MCF 10A (cell line): ENCODE measurements around the gene HOXD10. TPM values are rescaled to one million over a fixed set of nuclear protein-coding genes. Genes with fewer than 3 reads are reported as not detected.

Source experiments
- BruUV-seq: library from RNA; stranded (reverse); fragments of 400-500 nt; replicated peaks from 2 replicates; lab custom pipeline; 2021; lab: Mats Ljungman, UMichigan
- CTCF ChIA-PET: fragments of 300-600 bp; sonication (Branson Sonifier 250); formaldehyde crosslinking; extraction: SDS; loops from one replicate; lab custom pipeline; 2021; ENCODE audit warnings: antibody characterized with exemption, inconsistent platforms; lab: Yijun Ruan, JAX
- POLR2A ChIA-PET: fragments of 300-600, 350-650 bp; sonication (Branson Sonifier 250); formaldehyde crosslinking; extraction: SDS; loops from one replicate; lab custom pipeline; 2020; ENCODE audit warnings: antibody characterized with exemption, inconsistent platforms; lab: Yijun Ruan, JAX
- DNase-seq: peaks from one replicate; pipeline ENCODE4 v3.0.0-alpha.2; 2018; ENCODE audit not compliant: unreplicated experiment
- H3K27ac Mint-ChIP-seq: one replicate; pipeline ENCODE4 v1.8.0; 2022; ENCODE audit warnings: mild to moderate bottlenecking, low read depth, mixed read lengths; ENCODE audit not compliant: unreplicated experiment
- H3K27me3 Mint-ChIP-seq: one replicate; pipeline ENCODE4 v1.8.0; 2022; ENCODE audit warnings: mixed read lengths; ENCODE audit not compliant: insufficient read depth, unreplicated experiment
- H3K36me3 Mint-ChIP-seq: one replicate; pipeline ENCODE4 v1.8.0; 2022; ENCODE audit warnings: mild to moderate bottlenecking, moderate library complexity, mixed read lengths; ENCODE audit not compliant: insufficient read depth, unreplicated experiment
- H3K4me1 Mint-ChIP-seq: one replicate; pipeline ENCODE4 v1.8.0; 2022; ENCODE audit warnings: mixed read lengths; ENCODE audit not compliant: insufficient read depth, unreplicated experiment
- H3K4me3 Mint-ChIP-seq: one replicate; pipeline ENCODE4 v1.8.0; 2022; ENCODE audit warnings: mild to moderate bottlenecking, moderate library complexity, mixed read lengths; ENCODE audit not compliant: unreplicated experiment
- H3K9me3 Mint-ChIP-seq: one replicate; pipeline ENCODE4 v1.8.0; 2022; ENCODE audit warnings: mixed read lengths; ENCODE audit not compliant: unreplicated experiment
- intact Hi-C: fragments of 100-400 bp; cut with micrococcal nuclease; formaldehyde crosslinking; loops from 2 replicates; pipeline ENCODE4 v1.14.1; 2022
- total RNA-seq: library from RNA; stranded (reverse); gene quantifications from 2 replicates; pipeline ENCODE4 v1.2.3, GENCODE V29; 2022
- TF ChIP-seq, protein P1 (sequence below): fragments of 200-600 bp; IDR thresholded peaks from one replicate; pipeline ENCODE4 v1.8.0; 2022; ENCODE audit warnings: antibody characterized with exemption, mild to moderate bottlenecking; ENCODE audit not compliant: unreplicated experiment

Gene HOXD10
- total RNA-seq, 1 experiment from 2014 or later, result not detected

DNA sequence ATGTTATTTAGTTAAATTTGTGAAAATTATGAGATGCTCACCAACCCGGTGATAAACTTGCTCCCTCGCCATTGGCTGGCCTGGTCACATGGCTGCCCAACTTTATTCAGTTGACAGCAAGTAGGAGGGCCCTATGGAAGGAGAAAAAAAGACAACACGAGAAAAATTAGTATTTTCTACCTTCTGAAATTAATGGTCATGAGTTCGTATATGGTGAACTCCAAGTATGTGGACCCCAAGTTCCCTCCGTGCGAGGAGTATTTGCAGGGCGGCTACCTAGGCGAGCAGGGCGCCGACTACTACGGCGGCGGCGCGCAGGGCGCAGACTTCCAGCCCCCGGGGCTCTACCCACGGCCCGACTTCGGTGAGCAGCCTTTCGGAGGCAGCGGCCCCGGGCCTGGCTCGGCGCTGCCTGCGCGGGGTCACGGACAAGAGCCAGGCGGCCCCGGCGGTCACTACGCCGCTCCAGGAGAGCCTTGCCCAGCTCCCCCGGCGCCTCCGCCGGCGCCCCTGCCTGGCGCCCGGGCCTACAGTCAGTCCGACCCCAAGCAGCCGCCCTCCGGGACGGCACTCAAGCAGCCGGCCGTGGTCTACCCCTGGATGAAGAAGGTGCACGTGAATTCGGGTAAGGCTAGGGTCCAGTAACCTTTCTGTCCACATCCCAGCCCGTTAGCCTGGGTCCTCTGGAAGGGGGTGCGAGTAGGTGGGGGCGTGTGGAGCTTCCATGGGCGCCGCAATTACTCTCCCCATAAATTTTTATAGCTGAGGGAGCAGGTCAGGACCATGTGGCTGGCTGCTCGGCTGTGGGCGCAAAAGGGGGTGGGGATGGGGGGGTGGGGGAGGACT, 35.1 kb downstream of the HOXD10 start, which contains the start of gene HOXD4:
Gene HOXD4 (plus strand): TSS at position 109 of the 846 bp plus-strand sequence. CDS start 84 bp downstream, at position 193.
- Mint-ChIP-seq H3K36me3 (peaks cover 5% of the 10 kb centered on the region), H3K4me1 (no peaks in the 10 kb centered on the region), H3K27ac (no peak within 1 kb of the TSS), H3K4me3 (no peak within 1 kb of the TSS), H3K9me3 (no peaks in the 10 kb centered on the region), H3K27me3 (no peaks in the 10 kb centered on the region)
- POLR2A ChIA-PET, result no interaction called here
- CTCF ChIA-PET, result interaction anchor here (0.6 to 1.7 kb wide), 4 partner anchors 486 to 998 kb away, joined by 4 to 10 read pairs (median 6); no protein-coding TSS in a partner anchor
- no peak for DNase-seq
- no TSS peak for BruUV-seq
- intact Hi-C loops, result no loop called here
- TF ChIP-seq, protein P1, sequence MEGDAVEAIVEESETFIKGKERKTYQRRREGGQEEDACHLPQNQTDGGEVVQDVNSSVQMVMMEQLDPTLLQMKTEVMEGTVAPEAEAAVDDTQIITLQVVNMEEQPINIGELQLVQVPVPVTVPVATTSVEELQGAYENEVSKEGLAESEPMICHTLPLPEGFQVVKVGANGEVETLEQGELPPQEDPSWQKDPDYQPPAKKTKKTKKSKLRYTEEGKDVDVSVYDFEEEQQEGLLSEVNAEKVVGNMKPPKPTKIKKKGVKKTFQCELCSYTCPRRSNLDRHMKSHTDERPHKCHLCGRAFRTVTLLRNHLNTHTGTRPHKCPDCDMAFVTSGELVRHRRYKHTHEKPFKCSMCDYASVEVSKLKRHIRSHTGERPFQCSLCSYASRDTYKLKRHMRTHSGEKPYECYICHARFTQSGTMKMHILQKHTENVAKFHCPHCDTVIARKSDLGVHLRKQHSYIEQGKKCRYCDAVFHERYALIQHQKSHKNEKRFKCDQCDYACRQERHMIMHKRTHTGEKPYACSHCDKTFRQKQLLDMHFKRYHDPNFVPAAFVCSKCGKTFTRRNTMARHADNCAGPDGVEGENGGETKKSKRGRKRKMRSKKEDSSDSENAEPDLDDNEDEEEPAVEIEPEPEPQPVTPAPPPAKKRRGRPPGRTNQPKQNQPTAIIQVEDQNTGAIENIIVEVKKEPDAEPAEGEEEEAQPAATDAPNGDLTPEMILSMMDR, result no peak

DNA sequence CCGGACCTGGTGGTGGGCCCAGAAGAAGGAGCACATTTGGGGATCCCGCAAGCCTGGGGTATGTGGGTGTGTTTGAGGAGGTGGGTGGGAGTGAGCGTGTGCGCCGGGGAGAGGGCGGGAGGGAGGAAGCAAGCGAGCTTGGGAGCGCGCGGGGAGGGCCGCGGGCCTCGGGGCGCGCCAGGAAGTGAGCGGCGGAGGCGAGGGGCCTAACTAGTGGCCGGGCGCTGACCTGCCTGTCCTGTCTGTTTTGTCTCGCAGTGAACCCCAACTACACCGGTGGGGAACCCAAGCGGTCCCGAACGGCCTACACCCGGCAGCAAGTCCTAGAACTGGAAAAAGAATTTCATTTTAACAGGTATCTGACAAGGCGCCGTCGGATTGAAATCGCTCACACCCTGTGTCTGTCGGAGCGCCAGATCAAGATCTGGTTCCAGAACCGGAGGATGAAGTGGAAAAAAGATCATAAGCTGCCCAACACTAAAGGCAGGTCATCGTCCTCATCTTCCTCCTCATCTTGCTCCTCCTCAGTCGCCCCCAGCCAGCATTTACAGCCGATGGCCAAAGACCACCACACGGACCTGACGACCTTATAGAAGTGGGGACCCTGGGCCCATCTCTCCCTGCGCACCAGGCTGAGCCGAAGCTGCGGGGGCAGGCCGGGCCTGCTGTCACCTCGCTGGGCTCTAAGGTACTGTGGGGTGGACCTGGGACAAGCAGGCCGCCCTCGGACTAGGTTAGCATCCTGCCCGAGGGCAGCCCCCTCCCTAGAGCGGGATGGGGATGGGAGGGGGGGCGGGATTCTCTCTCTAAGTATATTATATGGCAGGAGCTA, 36.0 kb downstream of the HOXD10 start:
- TF ChIP-seq, protein P1, result no peak
- H3K4me3 Mint-ChIP-seq, result no peak overlapping the region
- H3K4me1 Mint-ChIP-seq, result no peaks in the 10 kb centered on the region
- H3K27ac Mint-ChIP-seq, result no peak overlapping the region
- intact Hi-C loops, result no loop called here
- DNase-seq, result no peak
- no peaks in the 10 kb centered on the region for H3K27me3 Mint-ChIP-seq
- BruUV-seq, result no TSS peak
- ChIA-PET CTCF (interaction anchor here (0.6 to 0.7 kb wide), 3 partner anchors 13 to 997 kb away, joined by 3 to 5 read pairs (median 4); no protein-coding TSS in a partner anchor), POLR2A (no interaction called here)
- H3K9me3 Mint-ChIP-seq, result no peaks in the 10 kb centered on the region
- peaks cover 5% of the 10 kb centered on the region for H3K36me3 Mint-ChIP-seq

DNA sequence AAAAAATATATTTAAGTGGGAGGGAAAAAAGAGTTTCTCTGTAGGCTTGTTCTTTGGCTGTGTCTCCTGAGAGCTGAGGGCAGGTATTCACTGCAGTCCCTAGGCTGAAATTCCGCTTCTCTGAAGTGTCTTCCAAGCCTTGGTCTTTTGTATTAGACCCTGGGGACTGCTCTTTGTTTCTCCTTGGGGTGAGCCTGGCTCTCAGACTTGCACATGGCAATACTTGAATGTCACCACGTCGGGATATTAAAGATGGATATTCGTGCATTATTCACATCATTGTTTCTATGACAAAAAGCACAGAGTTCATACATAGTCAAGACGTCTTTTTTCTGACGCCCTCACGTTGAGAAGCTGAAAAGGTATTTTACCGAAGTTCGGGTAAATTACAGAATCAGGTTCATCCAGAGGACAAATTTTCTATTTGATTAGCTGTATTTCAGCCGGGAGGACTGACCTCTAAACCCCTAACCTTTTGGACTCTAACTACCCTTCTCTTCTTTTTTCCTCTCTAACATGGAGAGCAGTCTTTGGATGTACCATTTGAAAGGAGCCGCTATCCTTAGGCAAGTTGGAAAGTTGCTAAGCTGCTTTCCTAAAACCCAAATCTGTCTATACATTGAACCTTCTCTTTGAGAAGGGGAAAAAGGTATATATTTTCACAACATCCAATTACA, 38.1 kb downstream of the HOXD10 start:
- no TSS peak for BruUV-seq
- no peak overlapping the region for H3K27ac Mint-ChIP-seq
- POLR2A ChIA-PET, result no interaction called here
- no peaks in the 10 kb centered on the region for H3K9me3 Mint-ChIP-seq
- DNase-seq, result no peak
- no peaks in the 10 kb centered on the region for H3K4me1 Mint-ChIP-seq
- TF ChIP-seq, protein P1, result no peak
- intact Hi-C loops, result no loop called here
- no peaks in the 10 kb centered on the region for H3K27me3 Mint-ChIP-seq
- peaks cover 5% of the 10 kb centered on the region for H3K36me3 Mint-ChIP-seq
- no peak overlapping the region for H3K4me3 Mint-ChIP-seq
- CTCF ChIA-PET, result interaction anchor here (0.6 to 1.3 kb wide), 7 partner anchors 14 to 868 kb away, joined by 3 to 6 read pairs (median 3); no protein-coding TSS in a partner anchor
